ENCODE results near the gene MAML3.

DNA sequence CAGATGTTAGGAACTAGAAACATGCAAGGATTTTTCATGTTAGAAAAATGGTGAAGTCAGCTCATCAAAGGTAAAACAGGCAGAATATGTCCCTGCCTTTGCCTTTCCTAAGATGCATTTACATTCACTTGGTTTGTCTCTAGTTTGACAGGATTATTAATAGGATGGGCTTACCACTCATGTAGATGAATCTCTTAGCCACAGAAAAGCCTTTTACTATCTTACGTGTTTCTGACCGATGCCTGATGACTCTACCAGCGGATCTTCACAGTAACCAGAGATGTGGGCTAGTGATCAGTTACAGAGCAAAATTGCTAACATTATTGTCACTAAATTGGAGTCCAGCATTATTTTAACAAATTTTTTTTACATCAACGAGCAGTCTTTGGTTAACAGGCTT lies 187.6 kb downstream of the MAML3 start:
- TF ChIP-seq, protein P1, sequence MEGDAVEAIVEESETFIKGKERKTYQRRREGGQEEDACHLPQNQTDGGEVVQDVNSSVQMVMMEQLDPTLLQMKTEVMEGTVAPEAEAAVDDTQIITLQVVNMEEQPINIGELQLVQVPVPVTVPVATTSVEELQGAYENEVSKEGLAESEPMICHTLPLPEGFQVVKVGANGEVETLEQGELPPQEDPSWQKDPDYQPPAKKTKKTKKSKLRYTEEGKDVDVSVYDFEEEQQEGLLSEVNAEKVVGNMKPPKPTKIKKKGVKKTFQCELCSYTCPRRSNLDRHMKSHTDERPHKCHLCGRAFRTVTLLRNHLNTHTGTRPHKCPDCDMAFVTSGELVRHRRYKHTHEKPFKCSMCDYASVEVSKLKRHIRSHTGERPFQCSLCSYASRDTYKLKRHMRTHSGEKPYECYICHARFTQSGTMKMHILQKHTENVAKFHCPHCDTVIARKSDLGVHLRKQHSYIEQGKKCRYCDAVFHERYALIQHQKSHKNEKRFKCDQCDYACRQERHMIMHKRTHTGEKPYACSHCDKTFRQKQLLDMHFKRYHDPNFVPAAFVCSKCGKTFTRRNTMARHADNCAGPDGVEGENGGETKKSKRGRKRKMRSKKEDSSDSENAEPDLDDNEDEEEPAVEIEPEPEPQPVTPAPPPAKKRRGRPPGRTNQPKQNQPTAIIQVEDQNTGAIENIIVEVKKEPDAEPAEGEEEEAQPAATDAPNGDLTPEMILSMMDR (IDR thresholded peaks at IDR 0.05; ENCODE audit: poor library complexity), result no peak
- TF ChIP-seq EZH2 (IDR thresholded peaks at IDR 0.05; ENCODE audit: borderline replicate concordance), result no peak

Measured in hepatocyte (in vitro differentiated cells).